Activated T-helper 2 cell treated with anti-CD3 and anti-CD28 coated beads, Interferon-gamma antibody, Interleukin-2, Interleukin-4, amounts not matched to agents 10 μg/mL and 5 μg/mL and 100 μg/mL, durations not matched to agents 14 hours and 24 hours and 36 hours (primary cell): ENCODE data around the gene HEYL. TPM values are rescaled to one million over a fixed set of nuclear protein-coding genes. Genes with fewer than 3 reads are reported as not detected.

Source experiments
- DNase-seq: peaks from one replicate; pipeline ENCODE4 v3.0.0; 2021; ENCODE audit warnings: low spot score
- H3K27ac Mint-ChIP-seq: one replicate; pipeline ENCODE4 v1.8.0; 2021; ENCODE audit warnings: mixed read lengths
- H3K27me3 Mint-ChIP-seq: one replicate; pipeline ENCODE4 v1.8.0; 2021; ENCODE audit warnings: low read depth, mixed read lengths
- H3K36me3 Mint-ChIP-seq: one replicate; pipeline ENCODE4 v1.8.0; 2021; ENCODE audit warnings: low read depth, mixed read lengths
- H3K4me1 Mint-ChIP-seq: one replicate; pipeline ENCODE4 v1.8.0; 2021; ENCODE audit warnings: low read depth, mixed read lengths
- H3K4me3 Mint-ChIP-seq: one replicate; pipeline ENCODE4 v1.8.0; 2021; ENCODE audit warnings: low read depth, mild to moderate bottlenecking, moderate library complexity, mixed read lengths
- H3K9me3 Mint-ChIP-seq: one replicate; pipeline ENCODE4 v1.8.0; 2021; ENCODE audit warnings: mixed read lengths
- intact Hi-C: fragments of 100-400 bp; cut with micrococcal nuclease; formaldehyde crosslinking; loops from one replicate; pipeline ENCODE4 v1.15.1; 2023
- total RNA-seq: library from RNA; stranded (reverse); gene quantifications from 2 replicates; pipeline ENCODE4 v1.2.3, GENCODE V29; 2022

The HEYL gene
- total RNA-seq = 0.73 and 0.74 TPM in 2 replicates

- Mint-ChIP-seq H3K4me1 (peaks cover 5% of the 10 kb centered on the region), H3K27ac (no peak within 1 kb of the TSS), H3K4me3 (peak within 1 kb of the TSS; percentile 61), H3K9me3 (no peaks in the 10 kb centered on the region), H3K27me3 (peaks cover 37% of the 10 kb centered on the region), H3K36me3 (no peaks in the 10 kb centered on the region)
- intact Hi-C loops = no loop called here
- peak; percentile 60 for DNase-seq
These were observed at the start of gene HEYL for GRCh38 chr1:39639305-39640130. Gene HEYL (minus strand): TSS chr1:39639643. CDS start chr1:39639625, 18 bp downstream.

GRCh38 chr1:39689214-39689613 lies 49.8 kb upstream of the HEYL start:
- no peaks in the 10 kb centered on the region for H3K36me3 Mint-ChIP-seq
- no peaks in the 10 kb centered on the region for H3K9me3 Mint-ChIP-seq
- intact Hi-C loops = no loop called here
- H3K27ac Mint-ChIP-seq = no peak overlapping the region
- H3K4me3 Mint-ChIP-seq = no peak overlapping the region
- peaks cover 62% of the 10 kb centered on the region for H3K27me3 Mint-ChIP-seq
- no peak for DNase-seq
- H3K4me1 Mint-ChIP-seq = peaks cover 13% of the 10 kb centered on the region

GRCh38 chr1:39688706-39689105 lies 49.3 kb upstream of the HEYL start:
- H3K4me3 Mint-ChIP-seq = no peak overlapping the region
- intact Hi-C loops = no loop called here
- no peaks in the 10 kb centered on the region for H3K9me3 Mint-ChIP-seq

GRCh38 chr1:39687243-39687642 lies 47.8 kb upstream of the HEYL start:
- Mint-ChIP-seq H3K4me1 (peaks cover 11% of the 10 kb centered on the region), H3K9me3 (no peaks in the 10 kb centered on the region), H3K4me3 (no peak overlapping the region), H3K27ac (no peak overlapping the region), H3K36me3 (no peaks in the 10 kb centered on the region), H3K27me3 (peaks cover 60% of the 10 kb centered on the region)
- intact Hi-C loops = no loop called here
- no peak for DNase-seq

More at GRCh38 chr1:39688706-39689105, 49.3 kb upstream of the HEYL start:
- no peak for DNase-seq
- Mint-ChIP-seq H3K36me3 (no peaks in the 10 kb centered on the region), H3K4me1 (peaks cover 13% of the 10 kb centered on the region), H3K27me3 (peaks cover 59% of the 10 kb centered on the region), H3K27ac (no peak overlapping the region)

GRCh38 chr1:39685071-39685470 lies 45.6 kb upstream of the HEYL start:
- no peak overlapping the region for H3K27ac Mint-ChIP-seq
- intact Hi-C loops = no loop called here
- no peak overlapping the region for H3K4me3 Mint-ChIP-seq
- H3K27me3 Mint-ChIP-seq = peaks cover 65% of the 10 kb centered on the region
- DNase-seq = no peak
- no peaks in the 10 kb centered on the region for H3K36me3 Mint-ChIP-seq
- H3K4me1 Mint-ChIP-seq = peaks cover 7% of the 10 kb centered on the region
- H3K9me3 Mint-ChIP-seq = no peaks in the 10 kb centered on the region

GRCh38 chr1:39684313-39684664 lies 44.8 kb upstream of the HEYL start:
- no peak for DNase-seq
- H3K9me3 Mint-ChIP-seq = no peaks in the 10 kb centered on the region
- H3K27me3 Mint-ChIP-seq = peaks cover 61% of the 10 kb centered on the region
- H3K4me3 Mint-ChIP-seq = no peak overlapping the region
- H3K4me1 Mint-ChIP-seq = peaks cover 6% of the 10 kb centered on the region
- H3K36me3 Mint-ChIP-seq = no peaks in the 10 kb centered on the region
- no peak overlapping the region for H3K27ac Mint-ChIP-seq
- intact Hi-C loops = no loop called here

- intact Hi-C loops = no loop called here
- Mint-ChIP-seq H3K4me1 (peaks cover 6% of the 10 kb centered on the region), H3K27me3 (peaks cover 58% of the 10 kb centered on the region), H3K4me3 (no peak overlapping the region), H3K9me3 (no peaks in the 10 kb centered on the region), H3K27ac (no peak overlapping the region), H3K36me3 (no peaks in the 10 kb centered on the region)
- DNase-seq = no peak
These were observed 44.3 kb upstream of the HEYL start for GRCh38 chr1:39683591-39684312.

- intact Hi-C loops = no loop called here
- no peaks in the 10 kb centered on the region for H3K9me3 Mint-ChIP-seq
- H3K27me3 Mint-ChIP-seq = peaks cover 44% of the 10 kb centered on the region
- H3K4me3 Mint-ChIP-seq = no peak overlapping the region
- no peak overlapping the region for H3K27ac Mint-ChIP-seq
- no peak for DNase-seq
- peaks cover 6% of the 10 kb centered on the region for H3K4me1 Mint-ChIP-seq
- H3K36me3 Mint-ChIP-seq = no peaks in the 10 kb centered on the region
These were observed 42.6 kb upstream of the HEYL start for GRCh38 chr1:39681999-39682398.

- Mint-ChIP-seq H3K4me3 (no peak overlapping the region), H3K27ac (no peak overlapping the region), H3K36me3 (no peaks in the 10 kb centered on the region), H3K4me1 (peaks cover 6% of the 10 kb centered on the region), H3K9me3 (no peaks in the 10 kb centered on the region), H3K27me3 (peaks cover 41% of the 10 kb centered on the region)
- intact Hi-C loops = no loop called here
- DNase-seq = no peak
These were observed 41.9 kb upstream of the HEYL start for GRCh38 chr1:39681294-39681693.

- no peak for DNase-seq
- Mint-ChIP-seq H3K9me3 (no peaks in the 10 kb centered on the region), H3K27ac (no peak overlapping the region), H3K27me3 (peaks cover 39% of the 10 kb centered on the region), H3K4me1 (peaks cover 6% of the 10 kb centered on the region), H3K4me3 (no peak overlapping the region), H3K36me3 (no peaks in the 10 kb centered on the region)
- intact Hi-C loops = no loop called here
These were observed 41.3 kb upstream of the HEYL start for GRCh38 chr1:39680751-39681150.

- DNase-seq = no peak
- Mint-ChIP-seq H3K36me3 (no peaks in the 10 kb centered on the region), H3K27ac (no peak overlapping the region), H3K9me3 (no peaks in the 10 kb centered on the region), H3K27me3 (peaks cover 37% of the 10 kb centered on the region), H3K4me1 (peaks cover 6% of the 10 kb centered on the region), H3K4me3 (no peak overlapping the region)
- intact Hi-C loops = no loop called here
These were observed 40.4 kb upstream of the HEYL start for GRCh38 chr1:39679821-39680220.

- intact Hi-C loops = no loop called here
- no peak for DNase-seq
- Mint-ChIP-seq H3K4me3 (no peak overlapping the region), H3K9me3 (no peaks in the 10 kb centered on the region), H3K36me3 (no peaks in the 10 kb centered on the region), H3K4me1 (peaks cover 6% of the 10 kb centered on the region), H3K27me3 (peaks cover 34% of the 10 kb centered on the region), H3K27ac (no peak overlapping the region)
These were observed 39.4 kb upstream of the HEYL start for GRCh38 chr1:39678889-39679288.

GRCh38 chr1:39677645-39678044 lies 38.2 kb upstream of the HEYL start:
- Mint-ChIP-seq H3K4me1 (peaks cover 6% of the 10 kb centered on the region), H3K4me3 (no peak overlapping the region)

More at GRCh38 chr1:39677645-39678044, 38.2 kb upstream of the HEYL start:
- no peak for DNase-seq
- Mint-ChIP-seq H3K27ac (no peak overlapping the region), H3K27me3 (peaks cover 36% of the 10 kb centered on the region), H3K9me3 (no peaks in the 10 kb centered on the region), H3K36me3 (no peaks in the 10 kb centered on the region)
- intact Hi-C loops = no loop called here
